ENCODE data around the gene PIGN.

PIGN gene

DNA sequence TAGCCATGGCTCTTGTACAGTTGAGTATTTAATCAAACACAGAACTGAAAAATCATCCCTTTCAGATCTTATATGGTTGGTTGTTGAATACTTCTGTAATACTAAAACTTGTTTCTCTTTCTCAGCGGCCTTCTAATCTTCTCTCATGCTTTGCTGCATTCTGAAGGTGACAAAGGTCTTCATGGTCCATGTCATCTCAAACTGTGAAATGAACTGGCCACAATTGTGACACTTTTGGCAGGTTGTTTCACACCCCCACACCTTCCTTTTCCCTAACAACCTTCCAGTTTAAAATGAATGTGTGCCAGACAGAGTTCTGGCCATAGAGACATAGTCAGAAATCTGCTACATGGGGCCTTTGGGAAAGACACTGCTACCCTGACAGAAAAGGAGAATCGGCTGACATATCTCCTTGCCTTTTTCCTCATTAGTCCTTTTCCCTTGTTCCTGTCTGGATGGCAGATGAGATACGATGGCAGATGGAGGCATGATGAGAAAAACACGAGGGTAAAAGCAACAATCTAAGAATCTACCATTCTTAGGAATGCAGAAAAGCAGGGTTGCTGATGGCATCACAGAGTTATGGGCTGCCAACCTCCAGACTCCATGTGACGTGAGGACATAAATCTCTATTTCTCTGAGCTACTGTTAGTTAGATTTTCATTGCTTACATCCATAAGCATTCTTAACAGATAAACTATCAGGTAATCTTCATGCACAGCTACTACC is 106.5 kb downstream of the PIGN start:
- H3K27ac Mint-ChIP-seq: no peak overlapping the region
- no peaks in the 10 kb centered on the region for H3K27me3 Mint-ChIP-seq (ENCODE audit: low read depth)
- H3K36me3 Mint-ChIP-seq (ENCODE audit: low read depth): peaks cover 7% of the 10 kb centered on the region
- H3K4me1 Mint-ChIP-seq (ENCODE audit: low read depth): no peaks in the 10 kb centered on the region
- H3K9me3 Mint-ChIP-seq: peaks cover 3% of the 10 kb centered on the region
- no peak overlapping the region for H3K4me3 Mint-ChIP-seq

DNA sequence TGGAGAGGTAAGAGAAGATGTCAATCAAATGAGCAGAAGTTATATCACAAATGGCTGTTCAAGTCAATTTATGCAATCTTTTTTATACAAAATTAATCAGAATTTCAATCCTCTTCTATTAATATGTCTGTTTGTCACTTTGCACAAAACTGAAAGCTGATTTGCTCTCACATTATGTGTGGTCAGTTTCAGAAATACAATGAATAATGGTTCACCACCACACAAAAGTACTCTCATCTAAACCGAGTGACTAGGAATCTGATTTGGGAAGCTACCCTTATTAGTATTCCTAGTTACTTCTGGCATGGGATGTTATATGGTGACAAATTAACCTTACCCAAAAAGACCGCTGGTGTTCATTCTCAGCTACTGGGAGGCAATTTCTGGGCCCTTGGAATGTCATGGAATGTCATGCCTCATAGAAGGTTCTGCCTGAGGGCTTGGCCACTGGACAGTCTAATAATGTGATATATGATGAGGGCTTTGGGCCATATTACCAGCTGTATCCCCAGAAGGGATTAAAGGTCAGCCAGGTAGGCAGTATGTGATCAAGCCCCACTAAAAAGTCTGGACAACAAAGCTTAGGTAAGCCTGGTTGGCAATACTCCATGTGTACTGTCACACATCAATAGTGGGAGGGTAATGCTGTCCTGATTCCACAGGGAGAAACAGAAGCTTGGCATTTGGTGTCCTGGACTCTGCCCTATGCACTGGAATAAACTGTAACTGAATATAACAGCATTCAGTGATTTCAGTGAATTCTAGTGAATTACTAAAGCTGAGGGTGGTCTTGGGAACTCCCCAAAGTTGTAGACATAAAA is 113.2 kb downstream of the PIGN start:
- H3K4me3 Mint-ChIP-seq: no peak overlapping the region
- peaks cover 3% of the 10 kb centered on the region for H3K9me3 Mint-ChIP-seq
- H3K27ac Mint-ChIP-seq: no peak overlapping the region
- no peaks in the 10 kb centered on the region for H3K4me1 Mint-ChIP-seq (ENCODE audit: low read depth)
- no peaks in the 10 kb centered on the region for H3K27me3 Mint-ChIP-seq (ENCODE audit: low read depth)
- peaks cover 6% of the 10 kb centered on the region for H3K36me3 Mint-ChIP-seq (ENCODE audit: low read depth)

GRCh38 chr18:62072370-62072769 is 114.5 kb downstream of the PIGN start:
- Mint-ChIP-seq H3K4me3 (no peak overlapping the region), H3K9me3 (no peaks in the 10 kb centered on the region), H3K4me1 (ENCODE audit: low read depth) (no peaks in the 10 kb centered on the region), H3K36me3 (ENCODE audit: low read depth) (peaks cover 4% of the 10 kb centered on the region), H3K27ac (no peak overlapping the region), H3K27me3 (ENCODE audit: low read depth) (no peaks in the 10 kb centered on the region)

- Mint-ChIP-seq H3K9me3 (no peaks in the 10 kb centered on the region), H3K27ac (no peak overlapping the region), H3K36me3 (ENCODE audit: low read depth) (peaks cover 4% of the 10 kb centered on the region), H3K4me3 (no peak overlapping the region), H3K4me1 (ENCODE audit: low read depth) (no peaks in the 10 kb centered on the region), H3K27me3 (ENCODE audit: low read depth) (no peaks in the 10 kb centered on the region)
Measured at GRCh38 chr18:62071071-62071470, 115.8 kb downstream of the PIGN start.

DNA sequence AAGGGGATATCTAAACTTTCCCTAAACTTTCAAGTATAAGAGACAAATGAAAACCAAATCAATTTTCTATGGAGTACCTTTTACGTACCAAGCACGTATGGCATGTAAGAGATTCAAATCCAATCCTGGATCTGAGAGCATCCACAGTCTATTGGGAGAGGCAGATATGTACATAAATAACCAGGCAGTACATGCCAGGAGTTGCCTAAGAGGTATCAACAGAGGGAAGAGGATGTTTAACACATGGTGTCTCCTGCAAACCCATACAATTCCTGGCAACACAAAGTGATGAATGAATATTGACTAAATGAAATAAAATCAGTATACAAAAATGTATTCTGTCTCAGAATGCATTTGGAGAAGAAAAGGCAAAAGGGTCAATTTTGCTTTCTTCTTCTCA is 116.6 kb downstream of the PIGN start:
- Mint-ChIP-seq H3K9me3 (no peaks in the 10 kb centered on the region), H3K27ac (no peak overlapping the region), H3K4me3 (no peak overlapping the region), H3K27me3 (ENCODE audit: low read depth) (no peaks in the 10 kb centered on the region), H3K36me3 (ENCODE audit: low read depth) (peaks cover 4% of the 10 kb centered on the region), H3K4me1 (ENCODE audit: low read depth) (no peaks in the 10 kb centered on the region)

GRCh38 chr18:62069556-62069955 is 117.3 kb downstream of the PIGN start:
- no peak overlapping the region for H3K27ac Mint-ChIP-seq
- no peaks in the 10 kb centered on the region for H3K27me3 Mint-ChIP-seq (ENCODE audit: low read depth)
- peaks cover 4% of the 10 kb centered on the region for H3K36me3 Mint-ChIP-seq (ENCODE audit: low read depth)
- H3K9me3 Mint-ChIP-seq: no peaks in the 10 kb centered on the region
- H3K4me3 Mint-ChIP-seq: no peak overlapping the region
- no peaks in the 10 kb centered on the region for H3K4me1 Mint-ChIP-seq (ENCODE audit: low read depth)

- no peaks in the 10 kb centered on the region for H3K4me1 Mint-ChIP-seq (ENCODE audit: low read depth)
- peaks cover 4% of the 10 kb centered on the region for H3K36me3 Mint-ChIP-seq (ENCODE audit: low read depth)
- H3K27me3 Mint-ChIP-seq (ENCODE audit: low read depth): no peaks in the 10 kb centered on the region
Measured at GRCh38 chr18:62066102-62066818, 120.6 kb downstream of the PIGN start.

GRCh38 chr18:62064361-62064760 is 122.5 kb downstream of the PIGN start:
- Mint-ChIP-seq H3K27me3 (ENCODE audit: low read depth) (no peaks in the 10 kb centered on the region), H3K27ac (no peak overlapping the region), H3K9me3 (no peaks in the 10 kb centered on the region), H3K36me3 (ENCODE audit: low read depth) (peaks cover 4% of the 10 kb centered on the region), H3K4me3 (no peak overlapping the region), H3K4me1 (ENCODE audit: low read depth) (no peaks in the 10 kb centered on the region)

More at GRCh38 chr18:62066102-62066818, 120.6 kb downstream of the PIGN start:
- H3K4me3 Mint-ChIP-seq: no peak overlapping the region
- no peaks in the 10 kb centered on the region for H3K9me3 Mint-ChIP-seq
- no peak overlapping the region for H3K27ac Mint-ChIP-seq

DNA sequence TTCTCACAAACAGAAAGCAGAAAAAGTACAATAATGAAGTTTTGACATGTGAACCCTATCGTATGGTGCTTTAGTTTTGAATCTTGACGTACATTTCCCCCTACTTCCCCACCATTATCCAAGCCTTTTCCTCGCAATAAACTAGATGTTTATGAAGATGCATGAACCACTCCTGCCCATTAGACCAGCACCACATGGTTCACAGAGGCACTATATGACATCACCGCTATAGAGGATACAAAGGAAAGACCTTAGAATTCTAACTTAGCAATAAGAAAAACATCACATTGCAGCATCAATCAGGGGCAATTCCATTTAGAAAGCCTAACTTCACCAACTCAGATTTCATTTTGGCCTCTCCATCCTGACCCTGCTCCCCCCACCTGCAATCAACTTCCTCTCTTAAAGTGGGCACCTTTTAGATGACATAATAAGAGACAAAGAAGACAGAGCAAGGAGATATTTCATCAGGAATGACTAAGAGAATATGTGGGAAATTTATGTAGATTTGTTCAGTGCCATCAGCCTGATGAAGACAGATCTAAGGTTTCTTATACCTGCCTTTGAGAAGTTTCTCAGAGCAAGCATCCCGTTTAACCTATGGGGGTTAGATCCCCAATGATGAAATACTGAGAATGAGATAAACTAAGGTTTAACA is 124.9 kb downstream of the PIGN start:
- H3K4me1 Mint-ChIP-seq (ENCODE audit: low read depth): no peaks in the 10 kb centered on the region
- no peak overlapping the region for H3K4me3 Mint-ChIP-seq
- H3K9me3 Mint-ChIP-seq: no peaks in the 10 kb centered on the region
- H3K36me3 Mint-ChIP-seq (ENCODE audit: low read depth): no peaks in the 10 kb centered on the region
- H3K27me3 Mint-ChIP-seq (ENCODE audit: low read depth): no peaks in the 10 kb centered on the region
- no peak overlapping the region for H3K27ac Mint-ChIP-seq

DNA sequence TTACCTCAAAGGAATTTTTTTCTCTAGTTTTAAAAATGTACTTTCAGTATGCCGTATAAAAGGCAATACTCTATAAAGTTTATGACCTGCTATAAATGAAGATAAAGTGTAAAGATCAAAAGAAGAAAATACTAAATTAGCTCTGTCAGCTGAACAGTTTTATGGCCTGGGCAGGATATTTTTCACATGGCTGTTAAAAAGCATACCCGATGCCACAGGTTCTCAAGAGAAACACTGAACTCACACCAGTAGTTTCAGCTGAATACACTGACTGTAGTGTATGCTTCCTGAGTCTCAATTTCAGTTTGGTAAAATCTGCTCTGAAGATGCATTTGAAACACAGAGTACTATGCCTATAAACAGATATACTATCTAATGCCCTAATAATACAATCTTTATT is 126.0 kb downstream of the PIGN start:
- Mint-ChIP-seq H3K9me3 (no peaks in the 10 kb centered on the region), H3K4me1 (ENCODE audit: low read depth) (no peaks in the 10 kb centered on the region), H3K27ac (no peak overlapping the region), H3K4me3 (no peak overlapping the region), H3K36me3 (ENCODE audit: low read depth) (no peaks in the 10 kb centered on the region), H3K27me3 (ENCODE audit: low read depth) (no peaks in the 10 kb centered on the region)

GRCh38 chr18:62054929-62055498 is 131.8 kb downstream of the PIGN start:
- no peaks in the 10 kb centered on the region for H3K9me3 Mint-ChIP-seq
- peaks cover 4% of the 10 kb centered on the region for H3K36me3 Mint-ChIP-seq (ENCODE audit: low read depth)
- H3K27me3 Mint-ChIP-seq (ENCODE audit: low read depth): no peaks in the 10 kb centered on the region
- no peak overlapping the region for H3K27ac Mint-ChIP-seq
- no peaks in the 10 kb centered on the region for H3K4me1 Mint-ChIP-seq (ENCODE audit: low read depth)
- no peak overlapping the region for H3K4me3 Mint-ChIP-seq

DNA sequence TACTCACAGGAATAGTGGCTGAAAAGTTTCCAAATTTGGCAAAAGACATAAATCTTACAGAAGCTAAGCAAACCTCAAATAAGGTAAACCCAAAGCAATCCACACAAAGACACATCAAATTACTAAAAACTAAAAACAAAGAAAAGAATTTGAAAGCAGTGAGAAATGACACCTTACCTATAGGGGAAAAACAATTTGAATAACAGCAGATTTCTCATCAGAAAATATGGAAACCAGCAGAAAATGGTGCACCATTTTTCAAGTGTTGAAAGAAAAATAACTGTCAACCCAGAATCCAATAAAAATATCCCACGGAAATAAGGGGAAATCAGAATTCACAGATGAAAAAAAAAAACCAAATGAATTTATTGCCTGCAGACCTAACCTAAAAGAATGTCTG is 138.6 kb downstream of the PIGN start:
- H3K4me3 Mint-ChIP-seq: no peak overlapping the region
- H3K4me1 Mint-ChIP-seq (ENCODE audit: low read depth): no peaks in the 10 kb centered on the region
- H3K27me3 Mint-ChIP-seq (ENCODE audit: low read depth): no peaks in the 10 kb centered on the region
- H3K27ac Mint-ChIP-seq: no peak overlapping the region
- H3K9me3 Mint-ChIP-seq: peaks cover 10% of the 10 kb centered on the region
- H3K36me3 Mint-ChIP-seq (ENCODE audit: low read depth): peaks cover 12% of the 10 kb centered on the region

GRCh38 chr18:62045316-62045715 is 141.5 kb downstream of the PIGN start:
- H3K36me3 Mint-ChIP-seq (ENCODE audit: low read depth): peaks cover 8% of the 10 kb centered on the region

GRCh38 chr18:62044490-62045000 is 142.3 kb downstream of the PIGN start:
- Mint-ChIP-seq H3K4me1 (ENCODE audit: low read depth) (no peaks in the 10 kb centered on the region), H3K4me3 (no peak overlapping the region), H3K9me3 (peaks cover 10% of the 10 kb centered on the region), H3K36me3 (ENCODE audit: low read depth) (peaks cover 8% of the 10 kb centered on the region), H3K27me3 (ENCODE audit: low read depth) (no peaks in the 10 kb centered on the region), H3K27ac (no peak overlapping the region)

More at GRCh38 chr18:62045316-62045715, 141.5 kb downstream of the PIGN start:
- H3K4me1 Mint-ChIP-seq (ENCODE audit: low read depth): no peaks in the 10 kb centered on the region
- H3K27me3 Mint-ChIP-seq (ENCODE audit: low read depth): no peaks in the 10 kb centered on the region
- no peak overlapping the region for H3K27ac Mint-ChIP-seq
- peaks cover 10% of the 10 kb centered on the region for H3K9me3 Mint-ChIP-seq
- H3K4me3 Mint-ChIP-seq: no peak overlapping the region

Data from T-helper 1 cell treated with Interleukin-12 subunit alpha and Interleukin-12 subunit beta and Interleukin-4 antibody, amounts not matched to agents 30 μg/mL and 1 μg/mL, for 36 hours (primary cell).